Cardiac muscle cell (in vitro differentiated cells and primary cell): ENCODE results near the gene TTLL4. TPM values are rescaled to one million over a fixed set of nuclear protein-coding genes. Genes with fewer than 3 reads are reported as not detected.

Source experiments
- DNase-seq, 2 donors: peaks; one replicate each; pipeline versions ENCODE4 v3.0.0 to v3.0.0-alpha.2; 2010 to 2017; ENCODE audit warnings: low read depth in 1 of 2, low spot score in 1 of 2
- H3K27ac ChIP-seq: fragments of 200-600 bp; sonication (generic); 2 replicates; pipeline ENCODE4 v1.5.1; 2016
- H3K27me3 ChIP-seq: fragments of 200-600 bp; sonication (generic); 2 replicates; pipeline ENCODE4 v1.6.0; 2016; ENCODE audit warnings: control low read depth
- H3K36me3 ChIP-seq: fragments of 200-600 bp; sonication (generic); 2 replicates; pipeline ENCODE4 v1.5.1; 2016; ENCODE audit warnings: control low read depth
- H3K4me1 ChIP-seq: fragments of 200-600 bp; sonication (generic); 2 replicates; pipeline ENCODE4 v1.8.1; 2017; ENCODE audit warnings: low read depth, mild to moderate bottlenecking, mixed run types
- H3K4me3 ChIP-seq: fragments of 200-600 bp; sonication (generic); 2 replicates; pipeline ENCODE4 v1.5.1; 2016; ENCODE audit warnings: mild to moderate bottlenecking
- H3K9me3 ChIP-seq: fragments of 200-600 bp; sonication (generic); 2 replicates; pipeline ENCODE4 v1.5.1; 2017; ENCODE audit warnings: low read depth, mild to moderate bottlenecking, control low read depth
- CTCF ChIP-seq: IDR thresholded peaks from 2 replicates; pipeline ENCODE4 v1.5.1; 2012; ENCODE audit warnings: low read depth, mild to moderate bottlenecking, low read length
- polyA plus RNA-seq: library from polyadenylated mRNA; unstranded; fragments of >200 nt; fragmentation: Nextera tagmentation; extraction: Ambion mirVana; gene quantifications from 2 replicates; pipeline ENCODE4 v1.2.1, GENCODE V29; 2016
- total RNA-seq: library from RNA; depleted of rRNA; stranded (reverse); fragments of >200 nt; gene quantifications from 2 replicates; pipeline ENCODE4 v1.2.3, GENCODE V29; 2016

The TTLL4 gene
- total and polyA plus RNA-seq, 2 experiments from 2014 or later = 27.9 to 36.0 TPM

- Histone ChIP-seq H3K4me3 (no peak overlapping the region), H3K4me1 (peaks cover 7% of the 10 kb centered on the region), H3K27ac (no peak overlapping the region), H3K9me3 (no peaks in the 10 kb centered on the region), H3K27me3 (no peaks in the 10 kb centered on the region), H3K36me3 (no peaks in the 10 kb centered on the region)
- DNase-seq = no peak
- no peak for TF ChIP-seq CTCF
Observed at GRCh38 chr2:218776488-218776887, 65.9 kb downstream of the TTLL4 start.

DNA sequence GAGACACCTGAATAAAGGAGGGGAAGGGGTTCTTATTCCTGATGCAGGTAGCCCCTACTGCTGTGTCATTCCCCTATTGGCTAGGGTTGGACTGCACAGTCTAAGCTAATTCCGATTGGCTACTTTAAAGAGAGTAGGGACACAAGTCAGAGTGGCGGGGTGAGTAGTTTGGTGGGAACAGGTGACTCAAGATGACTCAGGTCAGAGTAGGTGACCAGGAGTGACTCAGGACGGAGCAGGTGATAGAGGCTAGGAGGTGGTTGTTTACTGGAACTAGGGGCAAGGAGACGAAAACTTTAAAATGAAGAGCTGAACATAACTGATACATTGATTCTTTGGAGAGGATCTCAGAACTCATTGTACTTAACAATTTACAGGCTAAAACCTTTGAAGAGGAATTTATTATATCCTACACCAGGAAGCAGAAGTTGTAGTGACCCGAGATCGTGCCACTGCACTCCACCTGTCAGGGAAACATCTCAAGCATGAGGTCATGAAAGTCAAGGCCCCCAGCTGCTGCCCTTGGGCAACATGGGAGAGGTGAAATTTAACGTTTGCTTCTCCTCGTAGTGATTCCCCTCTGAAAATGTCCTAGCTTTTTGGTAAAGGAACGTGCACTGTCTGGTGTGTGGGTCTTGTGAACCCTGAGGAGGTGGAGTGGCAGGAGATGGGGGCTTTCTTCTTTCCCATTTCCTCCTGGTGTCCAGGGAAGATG lies 66.8 kb downstream of the TTLL4 start:
- no peak for TF ChIP-seq CTCF
- Histone ChIP-seq H3K27ac (no peak overlapping the region), H3K9me3 (no peaks in the 10 kb centered on the region), H3K27me3 (no peaks in the 10 kb centered on the region), H3K4me3 (no peak overlapping the region), H3K36me3 (no peaks in the 10 kb centered on the region), H3K4me1 (peaks cover 7% of the 10 kb centered on the region)
- no peak for DNase-seq

DNA sequence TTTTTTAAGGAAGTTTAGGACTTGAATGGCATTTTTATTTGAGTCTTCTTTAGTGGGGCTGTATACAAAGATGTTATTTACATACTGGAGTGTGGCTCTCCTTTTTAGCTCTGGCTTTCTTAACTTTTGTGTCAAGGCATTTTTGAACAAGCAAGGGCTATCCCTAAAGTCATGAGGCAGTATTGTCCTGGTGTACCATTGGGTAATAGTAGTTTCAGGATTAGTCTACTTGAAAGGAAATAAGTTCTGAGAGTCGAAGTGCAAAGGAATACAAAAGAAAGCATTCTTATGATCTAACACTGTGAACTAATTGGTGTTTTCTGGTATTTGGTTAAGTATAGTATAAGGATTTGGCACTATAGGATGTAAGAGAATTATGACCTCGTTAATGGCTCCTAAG lies 69.4 kb downstream of the TTLL4 start:
- Histone ChIP-seq H3K36me3 (no peaks in the 10 kb centered on the region), H3K9me3 (no peaks in the 10 kb centered on the region), H3K4me1 (peaks cover 26% of the 10 kb centered on the region), H3K27ac (no peak overlapping the region), H3K4me3 (no peak overlapping the region), H3K27me3 (no peaks in the 10 kb centered on the region)
- TF ChIP-seq CTCF = no peak
- DNase-seq = no peak

GRCh38 chr2:218780851-218781690 lies 70.4 kb downstream of the TTLL4 start:
- TF ChIP-seq CTCF = no peak
- Histone ChIP-seq H3K4me1 (peaks cover 29% of the 10 kb centered on the region), H3K27me3 (no peaks in the 10 kb centered on the region), H3K27ac (peak overlapping the region; percentile 86), H3K4me3 (peak overlapping the region; percentile 45), H3K9me3 (no peaks in the 10 kb centered on the region), H3K36me3 (no peaks in the 10 kb centered on the region)
- DNase-seq = no peak

GRCh38 chr2:218781691-218782527 lies 71.3 kb downstream of the TTLL4 start, which contains the start of gene CYP27A1:
Gene CYP27A1 (plus strand): TSS chr2:218782147. CDS start chr2:218782183, 36 bp downstream.
- Histone ChIP-seq H3K4me3 (peak within 1 kb of the TSS; percentile 45), H3K27me3 (no peaks in the 10 kb centered on the region), H3K27ac (peak within 1 kb of the TSS; percentile 86), H3K36me3 (no peaks in the 10 kb centered on the region), H3K4me1 (peaks cover 29% of the 10 kb centered on the region), H3K9me3 (no peaks in the 10 kb centered on the region)
- peak; percentile 49 to 75 for DNase-seq
- no peak for TF ChIP-seq CTCF
